ENCODE measurements around the gene ARHGAP28. TPM values are rescaled to one million over a fixed set of nuclear protein-coding genes. Genes with fewer than 3 reads are reported as not detected.

Gene ARHGAP28
- total RNA-seq, 1 experiment from 2014 or later: 118 TPM

GRCh38 chr18:6830916-6831315 lies 101.4 kb downstream of the ARHGAP28 start:
- Mint-ChIP-seq H3K4me1 (ENCODE audit: low read depth, unreplicated experiment) (peaks cover 21% of the 10 kb centered on the region), H3K36me3 (ENCODE audit: insufficient read depth, unreplicated experiment) (peaks cover 19% of the 10 kb centered on the region), H3K9me3 (ENCODE audit: unreplicated experiment) (no peaks in the 10 kb centered on the region), H3K27me3 (ENCODE audit: insufficient read depth, unreplicated experiment) (no peaks in the 10 kb centered on the region), H3K27ac (ENCODE audit: unreplicated experiment) (no peak overlapping the region), H3K4me3 (ENCODE audit: unreplicated experiment) (no peak overlapping the region)
- Histone ChIP-seq H3K4me3 (ENCODE audit: low read depth, low read length) (no peak overlapping the region), H3K4me1 (peaks cover 10% of the 10 kb centered on the region; the same call in 1 of the 2 replicates), H3K36me3 (ENCODE audit: control insufficient read depth, insufficient read depth, low read length) (no peaks in the 10 kb centered on the region), H3K27me3 (replicated peaks; ENCODE audit: control insufficient read depth, insufficient read depth, low read length) (no peaks in the 10 kb centered on the region), H3K9me3 (peaks cover 3% of the 10 kb centered on the region)
- BruUV-seq (replicated peaks): no TSS peak
- ChIA-PET CTCF (no interaction called here), POLR2A (no interaction called here)
- no peak for TF ChIP-seq CTCF (IDR thresholded peaks at IDR 0.05; ENCODE audit: insufficient read depth in 1 of 2, low read depth in 1 of 2, low read length in 1 of 2, severe bottlenecking in 1 of 2, unreplicated experiment in 1 of 2)
- no peak for DNase-seq
- intact Hi-C loops (cut with micrococcal nuclease; ENCODE audit: unreplicated experiment): no loop called here

DNA sequence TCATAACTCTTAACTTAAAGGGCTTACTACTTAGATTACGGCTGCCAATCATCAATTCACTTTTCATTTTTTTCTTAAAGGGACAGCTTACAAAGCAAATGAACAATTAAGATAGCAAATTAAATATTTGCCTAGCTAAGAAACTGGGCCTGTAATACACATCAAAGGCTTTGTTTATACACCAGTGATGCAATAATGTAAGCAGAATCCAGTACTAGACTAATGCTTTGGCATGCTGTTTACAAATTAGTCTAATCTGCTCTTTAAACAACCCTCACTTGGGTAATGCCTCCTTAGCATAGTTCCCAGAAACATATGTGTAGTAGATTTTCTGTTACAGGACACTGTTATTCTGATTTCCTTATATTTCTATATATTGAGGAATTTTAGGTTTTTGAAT lies 105.8 kb downstream of the ARHGAP28 start:
- peaks cover 19% of the 10 kb centered on the region for H3K4me1 Mint-ChIP-seq (ENCODE audit: low read depth, unreplicated experiment)
- no peaks in the 10 kb centered on the region for H3K9me3 Mint-ChIP-seq (ENCODE audit: unreplicated experiment)
- H3K9me3 ChIP-seq: peaks cover 3% of the 10 kb centered on the region
- H3K27ac Mint-ChIP-seq (ENCODE audit: unreplicated experiment): no peak overlapping the region
- H3K27me3 Mint-ChIP-seq (ENCODE audit: insufficient read depth, unreplicated experiment): no peaks in the 10 kb centered on the region
- H3K27me3 ChIP-seq (replicated peaks; ENCODE audit: control insufficient read depth, insufficient read depth, low read length): no peaks in the 10 kb centered on the region
- TF ChIP-seq CTCF (IDR thresholded peaks at IDR 0.05; ENCODE audit: insufficient read depth in 1 of 2, low read depth in 1 of 2, low read length in 1 of 2, severe bottlenecking in 1 of 2, unreplicated experiment in 1 of 2): no peak
- no peak overlapping the region for H3K4me3 ChIP-seq (ENCODE audit: low read depth, low read length)
- intact Hi-C loops (cut with micrococcal nuclease; ENCODE audit: unreplicated experiment): no loop called here
- ChIA-PET POLR2A (interaction anchor here (1.0 kb wide), 1 partner anchor 40 kb away, joined by 3 read pairs; no protein-coding TSS in a partner anchor), CTCF (interaction anchor here (0.7 kb wide), 1 partner anchor 195 kb away, joined by 3 read pairs; no protein-coding TSS in a partner anchor)
- peak in 1 of 2 experiments; percentile 25 for DNase-seq
- no peaks in the 10 kb centered on the region for H3K36me3 ChIP-seq (ENCODE audit: control insufficient read depth, insufficient read depth, low read length)
- peaks cover 10% of the 10 kb centered on the region; the same call in 1 of the 2 replicates for H3K4me1 ChIP-seq
- peaks cover 37% of the 10 kb centered on the region for H3K36me3 Mint-ChIP-seq (ENCODE audit: insufficient read depth, unreplicated experiment)
- H3K4me3 Mint-ChIP-seq (ENCODE audit: unreplicated experiment): no peak overlapping the region
- no TSS peak for BruUV-seq (replicated peaks)

GRCh38 chr18:6836331-6836730 lies 106.8 kb downstream of the ARHGAP28 start:
- Mint-ChIP-seq H3K27ac (ENCODE audit: unreplicated experiment) (no peak overlapping the region), H3K27me3 (ENCODE audit: insufficient read depth, unreplicated experiment) (no peaks in the 10 kb centered on the region), H3K36me3 (ENCODE audit: insufficient read depth, unreplicated experiment) (peaks cover 39% of the 10 kb centered on the region), H3K4me1 (ENCODE audit: low read depth, unreplicated experiment) (peaks cover 19% of the 10 kb centered on the region), H3K9me3 (ENCODE audit: unreplicated experiment) (no peaks in the 10 kb centered on the region), H3K4me3 (ENCODE audit: unreplicated experiment) (no peak overlapping the region)
- no peak for TF ChIP-seq CTCF (IDR thresholded peaks at IDR 0.05; ENCODE audit: insufficient read depth in 1 of 2, low read depth in 1 of 2, low read length in 1 of 2, severe bottlenecking in 1 of 2, unreplicated experiment in 1 of 2)
- H3K27me3 ChIP-seq (replicated peaks; ENCODE audit: control insufficient read depth, insufficient read depth, low read length): no peaks in the 10 kb centered on the region
- intact Hi-C loops (cut with micrococcal nuclease; ENCODE audit: unreplicated experiment): no loop called here
- no peak for DNase-seq
- ChIA-PET POLR2A (interaction anchor here (1.0 kb wide), 1 partner anchor 41 kb away, joined by 3 read pairs; no protein-coding TSS in a partner anchor), CTCF (no interaction called here)
- H3K9me3 ChIP-seq: peaks cover 3% of the 10 kb centered on the region
- no peak overlapping the region for H3K4me3 ChIP-seq (ENCODE audit: low read depth, low read length)
- H3K4me1 ChIP-seq: peaks cover 10% of the 10 kb centered on the region; the same call in 1 of the 2 replicates
- H3K36me3 ChIP-seq (ENCODE audit: control insufficient read depth, insufficient read depth, low read length): no peaks in the 10 kb centered on the region
- BruUV-seq (replicated peaks): no TSS peak

Measured in Caco-2 (cell line).